Measurements from ENCODE around the gene MTUS2.
"Not testable (repeated sequence)": the region's sequence is repeated elsewhere in the genome, so short reads cannot be mapped to it uniquely, and the experiment has no call there.

Gene MTUS2

DNA sequence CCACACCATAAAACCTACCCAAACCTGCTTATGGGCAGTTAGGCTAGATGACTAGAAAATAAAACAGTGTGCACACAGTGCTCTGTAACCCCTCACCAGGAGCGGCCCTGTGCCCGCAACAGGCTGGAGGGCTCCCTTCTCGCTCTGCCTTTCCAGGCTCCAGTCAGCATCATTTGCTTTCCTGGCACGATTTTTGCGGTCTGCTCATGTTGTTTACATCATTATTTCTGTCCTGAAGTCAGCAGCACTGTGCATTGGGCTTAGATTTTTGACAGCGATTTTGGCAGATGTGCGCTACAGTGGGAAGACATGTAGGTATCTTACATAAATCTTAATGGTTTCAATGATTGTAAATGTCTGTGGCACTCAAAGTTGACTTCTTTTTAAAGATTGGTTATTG, 344.0 kb downstream of the MTUS2 start:
- DNase-seq (ENCODE audit: low spot score): no peak

DNA sequence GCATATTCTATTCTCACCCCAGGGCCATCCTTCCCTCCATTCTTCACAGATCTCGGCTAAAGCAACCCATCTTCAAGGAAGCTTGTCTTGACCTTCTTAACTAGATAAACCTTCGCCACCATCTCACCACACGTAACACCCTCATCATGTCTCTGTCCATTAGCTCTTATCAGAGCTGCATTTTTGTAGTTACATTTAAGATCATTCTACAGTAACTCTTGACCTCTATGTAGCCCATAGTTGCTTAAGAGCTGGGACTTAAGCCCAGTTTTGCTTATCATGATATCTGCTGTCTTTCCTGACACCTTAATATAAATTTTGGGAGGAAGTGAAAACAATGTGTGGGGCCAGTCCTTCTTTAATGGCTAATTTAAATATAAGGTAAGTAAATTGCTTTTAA, 345.1 kb downstream of the MTUS2 start:
- no peak for DNase-seq (ENCODE audit: low spot score)

DNA sequence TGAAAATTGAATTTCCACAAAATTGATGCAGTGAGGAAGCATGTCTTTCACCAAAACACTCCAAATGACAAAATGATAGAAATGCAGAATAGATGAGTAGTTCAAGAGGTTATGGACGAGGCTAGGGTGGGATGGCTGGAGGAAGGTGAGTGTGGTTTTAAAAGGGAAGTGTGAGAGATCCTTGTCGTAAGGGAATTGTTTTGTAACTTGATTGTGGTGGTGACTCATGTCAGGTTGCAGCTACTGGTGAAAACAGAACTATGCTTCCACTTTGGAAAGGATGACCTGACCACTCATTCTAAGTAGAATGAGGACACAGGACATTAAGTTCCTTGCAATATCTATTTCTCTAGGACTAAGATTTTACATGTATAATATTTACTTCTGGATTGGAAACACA, 345.7 kb downstream of the MTUS2 start:
- no peak for DNase-seq (ENCODE audit: low spot score)

DNA sequence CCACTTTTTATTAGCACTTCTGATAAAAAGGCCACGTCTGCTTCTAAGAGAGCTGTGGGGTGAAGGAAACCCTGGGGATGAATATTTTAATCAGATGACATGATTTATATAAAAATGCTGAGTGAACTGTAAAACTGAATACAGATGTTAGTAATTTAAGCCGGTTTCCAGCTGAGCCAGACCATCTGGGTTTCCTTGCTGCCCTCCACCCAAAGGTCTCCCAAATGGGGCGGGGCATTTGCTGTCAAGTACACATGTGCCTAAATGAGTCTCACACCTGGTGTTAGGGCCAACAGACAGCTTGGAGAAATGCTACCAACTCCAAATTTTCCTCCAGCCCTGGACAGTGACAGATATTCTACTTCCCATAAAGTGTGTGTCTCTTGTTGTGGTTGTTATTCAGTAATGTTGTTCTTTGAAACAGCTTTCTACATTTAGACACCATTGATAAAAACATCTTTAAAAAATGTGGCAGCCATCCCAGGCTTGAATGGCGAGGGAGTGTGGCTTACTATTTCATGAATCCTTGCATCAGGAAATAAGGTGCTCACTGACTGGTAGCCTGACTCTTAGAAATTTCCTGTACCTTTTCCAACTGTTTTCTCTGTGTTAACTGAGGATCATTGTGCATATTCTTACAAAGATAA, 350.4 kb downstream of the MTUS2 start:
- no peak for DNase-seq (ENCODE audit: low spot score)

DNA sequence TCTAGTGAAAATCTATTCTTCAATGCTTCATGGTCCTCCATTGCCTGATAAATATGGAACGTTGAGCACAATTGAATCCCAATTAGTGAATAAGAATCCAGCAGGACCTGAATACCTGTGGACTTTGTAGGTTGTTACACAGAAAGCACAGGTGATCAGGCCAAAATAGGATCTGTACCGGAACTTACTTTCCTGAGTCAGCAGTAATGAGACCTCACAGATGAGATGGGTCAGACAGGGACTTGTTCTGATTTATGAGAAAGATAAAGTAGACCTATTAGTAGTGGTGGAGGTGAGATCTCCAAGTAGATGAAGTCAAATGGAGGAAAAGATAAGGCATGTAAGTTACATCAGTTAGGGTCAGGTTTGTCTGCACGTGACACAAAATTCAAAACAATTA, 351.1 kb downstream of the MTUS2 start:
- no peak for DNase-seq (ENCODE audit: low spot score)

DNA sequence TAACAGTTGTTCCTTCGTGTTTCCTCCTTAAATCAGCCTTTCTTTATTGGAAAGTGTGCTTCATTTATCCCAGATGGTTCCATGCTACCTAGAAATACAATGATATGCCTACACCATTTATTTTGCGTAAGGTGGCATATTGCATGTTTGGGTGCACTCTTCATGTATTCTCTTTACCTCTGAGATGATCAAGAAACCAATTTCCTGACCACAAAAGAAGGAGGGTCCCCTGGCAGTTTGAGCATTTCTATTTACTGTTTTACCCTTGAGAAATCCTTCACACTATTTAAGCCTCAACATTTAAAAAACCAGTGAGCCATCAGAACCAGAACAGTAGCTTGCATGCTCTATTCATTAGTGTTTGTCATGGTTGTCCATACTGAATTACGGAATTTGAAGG, 354.0 kb downstream of the MTUS2 start:
- no peak for DNase-seq (ENCODE audit: low spot score)

DNA sequence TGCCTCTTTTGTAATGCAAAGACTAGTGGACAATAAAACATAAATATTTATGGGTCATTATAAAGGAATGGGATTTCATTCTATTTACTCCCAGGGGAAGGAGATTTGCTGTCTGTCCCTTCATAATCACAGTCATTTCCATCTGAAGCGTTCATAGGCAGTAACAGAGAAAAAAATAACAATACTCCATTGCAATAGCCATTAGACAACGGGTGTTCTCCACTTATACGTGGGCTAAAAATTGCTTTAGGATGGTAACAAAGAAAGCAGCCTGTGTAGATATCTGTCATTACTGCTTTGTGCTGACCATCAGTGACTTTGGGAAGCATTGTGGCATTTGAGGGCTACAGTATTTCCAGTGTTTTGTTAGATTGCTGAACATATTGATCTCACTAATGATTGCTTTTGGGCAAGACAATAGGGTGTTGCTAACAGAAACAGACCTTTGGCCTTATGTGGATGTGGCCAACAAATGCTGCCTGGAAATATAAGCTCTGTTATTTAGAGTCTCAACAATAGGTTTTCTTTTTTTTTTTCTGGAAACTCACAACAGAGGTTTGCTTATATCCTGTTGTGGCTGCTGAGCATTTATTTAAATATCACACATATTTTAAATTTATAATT, 355.2 kb downstream of the MTUS2 start:
- no peak for DNase-seq (ENCODE audit: low spot score)

DNA sequence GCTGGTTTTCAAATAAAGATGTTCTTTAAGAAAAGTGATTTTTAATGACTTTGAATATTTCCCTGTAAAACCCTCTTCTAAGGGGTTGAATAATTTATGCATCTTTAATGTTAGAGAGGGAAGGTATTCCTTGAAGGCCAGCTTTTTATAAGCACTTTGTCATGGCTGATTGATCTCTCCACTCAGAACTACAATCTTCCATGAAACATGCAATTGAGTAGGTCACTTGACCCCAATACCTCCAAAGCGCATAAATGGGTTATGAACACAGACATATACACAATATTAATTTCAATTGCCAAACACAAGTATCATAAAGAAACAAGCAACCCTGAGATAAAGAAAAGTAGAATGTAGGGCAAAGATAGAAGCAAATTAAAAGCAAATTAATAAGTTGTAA, 359.9 kb downstream of the MTUS2 start:
- DNase-seq (ENCODE audit: low spot score): no peak

DNA sequence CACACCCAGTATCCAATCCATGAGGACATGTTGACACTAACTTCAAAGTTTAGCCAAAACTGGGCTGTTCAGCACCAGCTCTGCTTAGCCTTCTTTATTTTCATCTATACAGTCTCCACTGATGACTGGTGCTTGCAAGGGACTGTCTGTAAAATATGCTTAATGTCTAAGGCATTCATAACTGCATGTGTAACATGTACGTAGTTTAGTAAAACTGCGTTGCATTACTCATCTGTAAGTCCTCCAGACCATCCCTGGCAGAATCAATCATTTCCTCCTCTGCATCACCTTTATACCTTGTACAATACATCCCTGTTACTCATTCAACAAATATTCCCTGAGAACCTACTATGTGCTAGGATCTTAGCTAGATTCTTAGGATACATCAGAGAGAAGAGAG, 362.1 kb downstream of the MTUS2 start:
- no peak for DNase-seq (ENCODE audit: low spot score)

DNA sequence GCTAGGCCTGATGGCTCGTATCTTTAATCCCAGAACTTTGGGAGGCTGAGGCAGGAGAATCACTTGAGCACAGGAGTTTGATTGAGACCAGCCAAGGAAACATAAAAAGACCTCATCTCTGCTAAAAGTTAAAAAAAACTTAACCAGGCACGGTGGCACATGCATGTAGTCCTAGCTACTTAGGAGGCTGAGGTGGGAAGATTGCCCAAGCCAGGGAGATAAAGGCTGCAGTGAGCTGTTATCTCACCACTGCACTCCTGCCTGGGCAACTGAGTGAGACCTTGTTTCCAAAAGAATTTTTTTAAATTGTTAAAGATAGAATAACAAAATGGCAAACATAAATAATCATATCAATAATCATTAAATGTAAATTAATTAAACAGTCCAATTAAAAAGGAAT, 365.8 kb downstream of the MTUS2 start:
- no peak for DNase-seq (ENCODE audit: low spot score)

DNA sequence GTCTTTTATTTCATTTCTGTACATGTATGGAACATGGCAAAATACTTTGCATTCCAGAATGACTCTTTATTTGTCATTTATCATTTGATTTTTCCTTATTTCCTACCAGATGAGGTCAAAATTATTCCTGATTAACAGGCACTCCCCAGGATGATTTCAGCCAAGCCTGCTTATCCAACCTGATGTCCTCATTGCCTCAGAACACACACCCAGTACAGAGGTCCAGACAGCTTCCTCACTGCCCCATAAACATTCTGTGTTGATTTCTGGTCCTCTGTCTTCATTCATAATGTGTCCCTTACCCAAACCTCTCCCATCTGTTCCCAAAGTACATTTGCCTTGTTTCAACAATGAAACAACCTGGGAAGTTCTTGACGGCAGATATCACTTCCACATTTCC, 367.4 kb downstream of the MTUS2 start:
- no peak for DNase-seq (ENCODE audit: low spot score)

DNA sequence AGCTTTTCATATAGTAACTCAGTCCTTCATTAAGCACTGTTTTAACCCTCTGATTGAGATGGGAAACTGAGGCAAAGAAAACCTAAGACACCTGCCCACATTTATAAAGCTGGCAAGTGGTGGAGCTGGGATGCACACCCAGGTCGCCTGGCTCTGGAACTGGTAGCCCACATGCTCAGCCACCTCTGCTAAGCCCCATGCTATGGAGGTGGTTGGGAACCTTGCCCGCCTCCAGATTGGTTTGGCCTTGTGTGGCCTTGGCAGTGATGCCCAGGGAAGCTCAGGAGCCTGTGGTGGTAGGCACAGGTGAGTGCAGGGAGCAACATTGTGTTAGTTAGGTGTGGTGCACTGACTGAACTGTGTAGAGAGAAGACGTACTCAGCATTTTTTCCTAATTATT, 370.2 kb downstream of the MTUS2 start:
- no peak for DNase-seq (ENCODE audit: low spot score)

DNA sequence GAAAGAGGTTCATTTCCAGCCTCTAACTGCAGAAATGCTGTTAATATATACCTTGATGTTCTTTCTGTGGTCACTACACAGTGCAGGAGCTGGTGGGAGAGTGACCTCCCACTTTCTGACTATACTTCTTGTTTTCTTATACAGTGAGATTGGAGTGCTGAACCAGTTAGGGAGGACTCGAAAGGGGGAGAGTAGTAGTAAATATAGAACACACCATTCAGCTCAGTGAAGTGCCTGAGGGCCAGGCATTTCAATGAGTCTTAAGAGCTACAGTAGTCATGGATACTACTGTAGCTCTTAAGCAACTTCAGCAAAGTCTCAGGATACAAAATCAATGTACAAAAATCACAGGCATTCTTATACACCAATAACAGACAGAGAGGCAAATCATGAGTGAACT, 372.9 kb downstream of the MTUS2 start:
- no peak for DNase-seq (ENCODE audit: low spot score)

DNA sequence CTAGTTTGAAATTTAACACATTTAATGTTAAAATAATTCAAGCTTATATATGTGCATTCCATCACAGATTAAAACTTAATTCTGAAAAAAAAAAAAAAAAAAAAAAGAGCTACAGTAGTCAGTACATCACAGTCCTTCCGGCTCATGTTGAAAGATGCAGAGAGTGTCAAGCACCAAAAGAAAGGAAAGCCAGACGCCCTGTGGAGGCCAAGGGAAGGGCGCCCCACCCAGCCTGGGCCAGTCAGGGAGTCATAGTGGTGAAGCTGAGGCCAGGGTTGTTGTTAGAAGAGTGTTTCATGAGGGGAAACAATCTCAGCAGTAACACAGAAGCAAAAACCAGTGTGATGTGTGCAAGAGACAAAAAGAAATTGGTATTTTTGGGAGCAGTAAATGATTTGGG, 375.3 kb downstream of the MTUS2 start:
- no peak for DNase-seq (ENCODE audit: low spot score)

DNA sequence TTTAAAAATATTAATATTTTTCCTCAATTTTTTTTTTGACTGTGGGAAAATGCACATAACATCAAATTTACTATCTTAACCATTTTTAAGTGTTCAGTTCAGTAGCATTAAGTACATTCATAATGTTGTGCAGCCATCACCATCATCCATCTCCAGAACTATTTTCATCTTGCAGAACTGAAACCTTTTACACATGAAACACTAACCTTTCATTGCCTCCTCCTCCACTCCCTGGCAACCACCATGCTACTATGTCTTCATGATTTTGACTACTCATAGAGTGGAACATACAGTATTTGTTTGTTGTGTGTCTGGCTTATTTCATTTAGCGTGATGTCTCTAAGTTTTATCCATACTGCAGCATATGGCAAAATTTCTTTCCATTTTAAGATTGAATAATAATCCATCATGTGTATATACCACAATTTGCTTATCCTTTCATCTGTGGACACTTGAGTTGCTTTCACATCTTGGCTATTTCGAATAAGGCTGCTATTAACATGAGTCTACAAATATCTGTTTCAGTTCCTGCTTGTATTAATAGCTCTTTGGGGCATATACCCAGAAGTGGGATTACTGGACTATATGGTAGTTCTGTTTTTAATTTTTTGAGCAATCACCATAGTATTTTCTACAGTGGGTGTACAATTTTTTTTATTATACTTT, 376.4 kb downstream of the MTUS2 start:
- DNase-seq (ENCODE audit: low spot score): no peak

DNA sequence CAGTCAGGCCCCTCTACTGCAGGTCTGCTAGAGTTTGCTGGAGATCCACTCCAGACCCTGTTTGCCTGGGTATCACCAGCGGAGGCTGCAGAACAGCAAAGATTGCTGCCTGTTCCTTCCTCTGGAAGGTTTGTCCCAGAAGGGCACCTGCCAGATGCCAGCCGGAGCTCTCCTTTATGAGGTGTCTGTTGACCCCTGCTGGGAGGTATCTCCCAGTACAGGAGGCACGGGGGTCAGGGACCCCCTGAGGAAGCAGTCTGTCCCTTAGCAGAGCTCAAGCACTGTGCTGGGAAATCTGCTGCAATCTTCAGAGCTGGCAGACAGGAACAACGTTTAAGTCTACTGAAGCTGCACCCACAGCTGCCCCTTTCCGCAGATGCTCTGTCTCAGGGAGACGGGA, 382.6 kb downstream of the MTUS2 start:
- DNase-seq (ENCODE audit: low spot score): not testable (repeated sequence)

DNA sequence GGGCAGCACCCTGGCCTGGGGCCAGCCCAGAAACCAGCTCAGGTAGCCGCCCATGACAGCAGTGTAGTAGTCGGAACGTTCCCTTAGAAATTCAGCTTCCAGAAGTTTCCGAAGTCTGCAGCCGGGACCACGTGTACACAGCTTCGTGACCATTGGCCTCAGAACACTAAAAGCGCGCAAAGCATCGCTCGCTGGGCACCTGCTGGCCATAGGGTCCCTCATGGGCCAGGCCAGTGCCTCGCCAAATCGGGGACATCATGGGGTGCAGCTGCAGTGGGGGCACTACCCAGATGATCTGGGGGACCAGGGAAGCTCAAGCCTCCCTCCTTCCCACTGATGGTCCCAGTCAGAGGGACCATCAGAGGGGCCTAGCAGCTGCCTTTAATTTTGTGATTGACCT, 384.5 kb downstream of the MTUS2 start:
- DNase-seq (ENCODE audit: low spot score): no peak

DNA sequence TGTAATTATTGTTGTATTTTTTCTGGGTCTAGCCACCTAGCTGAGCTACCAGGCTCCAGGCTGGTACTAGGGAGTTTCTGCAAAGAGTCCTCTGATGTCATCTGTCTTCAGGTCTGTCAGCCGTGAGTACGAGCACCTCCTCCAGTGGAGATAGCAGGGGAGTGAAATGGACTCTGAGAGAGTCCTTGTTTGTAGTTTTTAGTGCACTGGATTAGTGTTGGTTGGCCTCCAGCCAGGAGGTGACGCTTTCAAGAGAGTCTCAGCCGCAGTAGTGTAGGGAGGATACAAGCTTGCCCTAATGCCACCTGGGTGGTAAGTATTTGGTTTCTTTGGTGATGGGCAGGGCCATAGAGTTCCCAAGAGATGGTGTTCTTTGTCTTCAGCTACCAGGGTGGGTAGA, 390.5 kb downstream of the MTUS2 start:
- DNase-seq (ENCODE audit: low spot score): no peak

DNA sequence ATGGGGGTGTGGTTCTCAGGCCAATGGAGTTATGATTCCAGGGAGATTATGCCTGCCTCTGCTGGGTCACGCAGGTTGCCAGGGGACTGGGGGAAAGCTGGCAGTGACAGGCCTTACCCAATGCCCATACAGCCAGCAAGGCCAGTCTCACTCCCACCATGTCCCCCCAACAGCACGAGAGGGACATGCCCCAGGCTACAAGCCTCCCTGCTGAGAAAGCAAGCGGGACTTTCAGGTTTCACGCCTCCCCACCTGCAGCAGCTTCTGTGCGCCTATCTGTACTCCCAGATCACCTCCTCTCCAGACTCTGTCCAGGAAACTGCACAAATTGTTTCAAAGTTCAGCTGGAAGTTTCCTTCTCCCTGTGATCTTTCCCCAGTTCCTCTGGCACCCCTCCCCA, 391.0 kb downstream of the MTUS2 start:
- not testable (repeated sequence) for DNase-seq (ENCODE audit: low spot score)

DNA sequence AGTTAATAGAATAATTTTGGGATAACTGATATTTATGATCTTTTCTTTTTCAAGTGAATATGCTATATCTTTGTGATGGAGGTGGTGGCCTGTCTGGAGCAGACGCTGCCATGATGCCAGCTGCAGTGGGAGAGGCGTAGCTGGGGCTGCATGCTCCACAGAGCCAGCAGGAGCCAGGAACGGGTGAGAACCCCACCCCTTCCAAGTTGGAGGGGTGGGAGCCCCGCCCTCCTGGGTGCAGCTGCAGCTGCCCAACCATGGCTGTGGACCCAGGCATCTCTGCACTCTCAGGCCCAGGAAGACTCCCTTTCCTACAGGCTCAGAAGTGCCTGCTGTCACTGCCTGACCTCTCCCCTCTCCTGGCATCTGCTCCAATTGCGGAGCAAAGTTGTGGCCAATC, 402.3 kb downstream of the MTUS2 start:
- DNase-seq (ENCODE audit: low spot score): no peak

DNA sequence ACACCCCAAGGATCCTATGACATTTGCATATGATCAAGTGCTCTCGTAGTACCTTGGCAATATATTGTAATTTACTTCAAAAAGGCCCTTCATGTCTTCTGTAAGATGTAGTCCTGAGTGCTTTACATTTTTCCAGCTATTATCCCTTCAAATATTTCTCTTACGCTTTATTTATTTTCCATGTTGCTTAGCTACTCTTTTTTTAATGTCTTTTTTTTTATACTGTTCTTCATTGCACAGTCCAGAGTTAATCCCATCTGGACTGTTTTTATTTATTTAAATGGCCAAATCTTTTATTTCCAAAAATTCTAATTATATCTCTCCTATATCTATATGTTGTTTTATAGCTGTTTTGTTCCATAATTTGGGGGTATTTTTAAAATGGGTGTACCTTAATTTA, 404.1 kb downstream of the MTUS2 start:
- no peak for DNase-seq (ENCODE audit: low spot score)

DNA sequence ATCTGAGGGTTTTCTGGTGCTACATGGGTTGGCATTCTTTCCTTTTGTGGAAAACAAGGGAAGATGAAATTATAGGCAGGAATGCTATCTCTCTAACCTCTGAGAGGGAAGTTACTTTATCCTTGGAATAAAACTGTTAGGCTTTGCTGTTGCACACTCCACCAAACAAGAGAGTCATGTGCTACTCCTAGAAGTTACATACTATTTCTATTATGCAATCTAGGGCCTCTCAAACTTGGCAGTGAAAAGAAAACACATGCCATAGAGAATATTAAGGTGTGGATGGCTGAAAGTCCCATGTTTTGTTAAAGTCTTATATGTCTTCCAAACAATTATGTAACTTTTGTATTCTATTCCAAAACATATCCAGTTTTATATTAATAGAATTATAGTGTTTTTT, 407.4 kb downstream of the MTUS2 start:
- DNase-seq (ENCODE audit: low spot score): no peak

DNA sequence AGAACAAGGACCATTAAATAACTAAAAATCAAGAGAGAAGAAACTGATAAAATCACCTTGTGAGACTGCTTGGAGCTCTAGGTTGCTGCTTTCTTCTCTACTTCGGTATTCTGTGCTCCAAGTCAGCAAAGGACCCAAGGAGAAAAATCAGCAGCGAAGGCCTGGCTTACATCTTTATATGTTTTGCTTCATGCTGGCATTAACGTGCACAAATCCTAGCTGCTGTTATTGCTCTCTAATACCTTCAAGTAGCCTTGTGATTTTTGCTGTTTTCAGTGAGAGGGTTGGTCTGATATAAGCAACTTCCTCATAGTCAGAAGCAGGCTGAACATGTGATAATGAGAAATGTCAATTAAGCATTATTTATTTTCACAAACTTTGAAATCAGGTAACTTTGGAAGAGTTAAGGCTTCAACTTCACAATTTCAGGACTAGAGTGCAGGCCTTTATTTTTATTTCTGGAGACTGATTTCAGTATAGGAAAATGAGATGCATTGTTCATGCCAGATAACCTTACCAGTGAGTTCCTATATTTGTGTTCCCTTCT, 410.2 kb downstream of the MTUS2 start:
- no peak for DNase-seq (ENCODE audit: low spot score)

Measured in hepatic stellate cell (primary cell).